Colonic mucosa (tissue), 4 donors: Measurements from ENCODE around the gene CLTCL1. TPM values are rescaled to one million over a fixed set of nuclear protein-coding genes. Genes with fewer than 3 reads are reported as not detected.

ENCODE experiments used
- DNase-seq: peaks from one replicate; pipeline ENCODE4 v3.0.0-alpha.2; 2020
- H3K27ac ChIP-seq: fragments of 200-600 bp; one replicate; pipeline ENCODE4 v1.8.0; 2021
- H3K27me3 ChIP-seq: fragments of 200-600 bp; one replicate; pipeline ENCODE4 v1.8.0; 2021
- H3K36me3 ChIP-seq: fragments of 200-600 bp; one replicate; pipeline ENCODE4 v1.8.0; 2021
- H3K4me1 ChIP-seq: fragments of 200-600 bp; one replicate; pipeline ENCODE4 v1.8.0; 2021; ENCODE audit warnings: mild to moderate bottlenecking
- H3K4me3 ChIP-seq: fragments of 200-600 bp; one replicate; pipeline ENCODE4 v1.8.0; 2021
- H3K9ac ChIP-seq, 2 donors: one replicate each; pipeline ENCODE4 v1.7.0; 2013; ENCODE audit warnings: control low read depth in 2 of 2, low read depth in 2 of 2, low read length in 2 of 2
- H3K9me3 ChIP-seq: fragments of 200-600 bp; one replicate; pipeline ENCODE4 v1.8.0; 2021
- intact Hi-C: fragments of 100-400 bp; cut with DNase I; formaldehyde crosslinking; loops from one replicate; pipeline ENCODE4 v1.14.1; 2022
- total RNA-seq, 2 donors: library from RNA; stranded (reverse); fragmentation: NEBNext Ultra II Directional in 1 of 2; extraction: Animal tissue kit (Norgen Biotek cat#: 25700) in 1 of 2; gene quantifications; one replicate each; pipeline ENCODE4 v1.2.1, GENCODE V29; 2021
- TF ChIP-seq, protein P1 (sequence below): fragments of 200-600 bp; IDR thresholded peaks from one replicate; pipeline ENCODE4 v1.8.0; 2022; ENCODE audit warnings: antibody characterized with exemption, mild to moderate bottlenecking
- donor health status: healthy.
- donor health status: DM: no; HTN: no; CAD: no.
- donor health status: DM: no; HTN: no; CAD: no.

The CLTCL1 gene
- total RNA-seq, 2 donors from 2014 or later: 3.4 to 3.5 TPM

- H3K36me3 ChIP-seq: no peaks in the 10 kb centered on the region
- no peaks in the 10 kb centered on the region for H3K4me1 ChIP-seq
- no peaks in the 10 kb centered on the region for H3K9me3 ChIP-seq
- TF ChIP-seq, protein P1, sequence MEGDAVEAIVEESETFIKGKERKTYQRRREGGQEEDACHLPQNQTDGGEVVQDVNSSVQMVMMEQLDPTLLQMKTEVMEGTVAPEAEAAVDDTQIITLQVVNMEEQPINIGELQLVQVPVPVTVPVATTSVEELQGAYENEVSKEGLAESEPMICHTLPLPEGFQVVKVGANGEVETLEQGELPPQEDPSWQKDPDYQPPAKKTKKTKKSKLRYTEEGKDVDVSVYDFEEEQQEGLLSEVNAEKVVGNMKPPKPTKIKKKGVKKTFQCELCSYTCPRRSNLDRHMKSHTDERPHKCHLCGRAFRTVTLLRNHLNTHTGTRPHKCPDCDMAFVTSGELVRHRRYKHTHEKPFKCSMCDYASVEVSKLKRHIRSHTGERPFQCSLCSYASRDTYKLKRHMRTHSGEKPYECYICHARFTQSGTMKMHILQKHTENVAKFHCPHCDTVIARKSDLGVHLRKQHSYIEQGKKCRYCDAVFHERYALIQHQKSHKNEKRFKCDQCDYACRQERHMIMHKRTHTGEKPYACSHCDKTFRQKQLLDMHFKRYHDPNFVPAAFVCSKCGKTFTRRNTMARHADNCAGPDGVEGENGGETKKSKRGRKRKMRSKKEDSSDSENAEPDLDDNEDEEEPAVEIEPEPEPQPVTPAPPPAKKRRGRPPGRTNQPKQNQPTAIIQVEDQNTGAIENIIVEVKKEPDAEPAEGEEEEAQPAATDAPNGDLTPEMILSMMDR: no peak
- H3K4me3 ChIP-seq: no peak overlapping the region
- no peaks in the 10 kb centered on the region for H3K27me3 ChIP-seq
- no peak overlapping the region for H3K9ac ChIP-seq
- intact Hi-C loops: no loop called here
- no peak for DNase-seq
- no peak overlapping the region for H3K27ac ChIP-seq
These were observed 16.0 kb downstream of the CLTCL1 start for GRCh38 chr22:19275513-19275912.

DNA sequence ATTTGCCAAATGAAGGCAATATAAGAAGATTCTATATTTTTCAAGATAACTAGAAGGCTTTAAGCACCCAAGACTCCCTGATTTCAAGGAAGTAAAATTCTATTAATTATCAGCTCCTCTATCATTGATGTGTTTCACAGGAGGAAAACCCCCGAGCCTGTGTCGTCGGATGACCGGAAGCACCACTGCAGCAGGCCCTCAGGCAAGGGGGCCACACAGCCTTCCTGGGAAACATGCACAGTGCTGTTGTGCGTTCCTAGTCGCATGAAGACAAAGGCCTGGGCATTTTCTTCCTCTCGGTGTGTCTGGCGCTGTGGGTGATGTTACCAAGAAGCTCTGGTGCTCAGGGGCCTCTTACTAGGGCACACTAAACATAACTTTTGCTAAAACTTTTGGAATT lies 16.4 kb downstream of the CLTCL1 start:
- Histone ChIP-seq H3K27ac (no peak overlapping the region), H3K9ac (no peak overlapping the region), H3K27me3 (no peaks in the 10 kb centered on the region), H3K4me1 (no peaks in the 10 kb centered on the region), H3K9me3 (no peaks in the 10 kb centered on the region), H3K36me3 (no peaks in the 10 kb centered on the region), H3K4me3 (no peak overlapping the region)
- intact Hi-C loops: no loop called here
- no peak for DNase-seq
- TF ChIP-seq, protein P1: no peak

- H3K9ac ChIP-seq: no peak overlapping the region
- no peak for DNase-seq
- TF ChIP-seq, protein P1: no peak
- no peak overlapping the region for H3K27ac ChIP-seq
- H3K9me3 ChIP-seq: no peaks in the 10 kb centered on the region
- intact Hi-C loops: no loop called here
- no peaks in the 10 kb centered on the region for H3K4me1 ChIP-seq
- no peaks in the 10 kb centered on the region for H3K36me3 ChIP-seq
- H3K4me3 ChIP-seq: no peak overlapping the region
- no peaks in the 10 kb centered on the region for H3K27me3 ChIP-seq
These were observed 19.5 kb downstream of the CLTCL1 start for GRCh38 chr22:19271856-19272535.

GRCh38 chr22:19271273-19271855 lies 20.2 kb downstream of the CLTCL1 start:
- H3K9me3 ChIP-seq: no peaks in the 10 kb centered on the region
- H3K27me3 ChIP-seq: no peaks in the 10 kb centered on the region
- H3K27ac ChIP-seq: no peak overlapping the region
- no peaks in the 10 kb centered on the region for H3K4me1 ChIP-seq
- H3K4me3 ChIP-seq: no peak overlapping the region
- TF ChIP-seq, protein P1: no peak
- no peaks in the 10 kb centered on the region for H3K36me3 ChIP-seq
- no peak overlapping the region for H3K9ac ChIP-seq
- intact Hi-C loops: no loop called here
- DNase-seq: no peak

GRCh38 chr22:19270873-19271272 lies 20.6 kb downstream of the CLTCL1 start:
- DNase-seq: no peak
- intact Hi-C loops: no loop called here
- H3K36me3 ChIP-seq: no peaks in the 10 kb centered on the region
- H3K4me3 ChIP-seq: no peak overlapping the region
- TF ChIP-seq, protein P1: no peak
- no peaks in the 10 kb centered on the region for H3K9me3 ChIP-seq
- H3K4me1 ChIP-seq: no peaks in the 10 kb centered on the region
- H3K27me3 ChIP-seq: no peaks in the 10 kb centered on the region
- H3K9ac ChIP-seq: no peak overlapping the region
- no peak overlapping the region for H3K27ac ChIP-seq
